Natural killer cell (primary cell): ENCODE results near the gene SAA4. TPM values are rescaled to one million over a fixed set of nuclear protein-coding genes. Genes with fewer than 3 reads are reported as not detected.

Experiments
- ATAC-seq, 3 donors: fragments of 150-1000 bp in 2 of 3; fragments of 200-7000 bp in 1 of 3; cut with Tn5 transposase; 1 replicate in 1 of 3; 2 replicates in 2 of 3; pipeline ENCODE4 v1.10.0; 2021; ENCODE audit warnings: mild to moderate bottlenecking in 2 of 3, moderate library complexity in 2 of 3
- DNase-seq, 2 donors: peaks; one replicate each; pipeline versions ENCODE4 v3.0.0 to v3.0.0-alpha.2; 2013 to 2021; ENCODE audit warnings: mixed read lengths in 1 of 2
- H3K27ac ChIP-seq: one replicate; pipeline ENCODE4 v1.5.1; 2013; ENCODE audit warnings: mild to moderate bottlenecking, low read length
- H3K27me3 ChIP-seq: one replicate; pipeline ENCODE4 v1.6.1; 2013; ENCODE audit warnings: low read length; ENCODE audit not compliant: control insufficient read depth, insufficient read depth
- H3K36me3 ChIP-seq: one replicate; pipeline ENCODE4 v1.6.1; 2013; ENCODE audit warnings: low read length; ENCODE audit not compliant: control insufficient read depth, insufficient read depth
- H3K4me1 ChIP-seq: one replicate; pipeline ENCODE4 v1.6.1; 2013; ENCODE audit warnings: low read length; ENCODE audit not compliant: control insufficient read depth, insufficient read depth
- H3K4me3 ChIP-seq: one replicate; pipeline ENCODE4 v1.5.1; 2013; ENCODE audit warnings: low read length
- H3K9me3 ChIP-seq: one replicate; pipeline ENCODE4 v1.6.1; 2013; ENCODE audit warnings: low read length; ENCODE audit not compliant: control insufficient read depth, insufficient read depth
- H3K27ac Mint-ChIP-seq, 2 donors: one replicate each; pipeline ENCODE4 v1.8.0; 2022; ENCODE audit warnings: mild to moderate bottlenecking in 2 of 2, mixed read lengths in 2 of 2, moderate library complexity in 1 of 2
- H3K27me3 Mint-ChIP-seq, 2 donors: one replicate each; pipeline ENCODE4 v1.8.0; 2022; ENCODE audit warnings: low read depth in 2 of 2, mixed read lengths in 2 of 2
- H3K36me3 Mint-ChIP-seq: one replicate; pipeline ENCODE4 v1.8.0; 2022; ENCODE audit warnings: mixed read lengths
- H3K4me1 Mint-ChIP-seq, 2 donors: one replicate each; pipeline ENCODE4 v1.8.0; 2022; ENCODE audit warnings: mixed read lengths in 2 of 2
- H3K4me3 Mint-ChIP-seq: one replicate; pipeline ENCODE4 v1.8.0; 2022; ENCODE audit warnings: mild to moderate bottlenecking, moderate library complexity, mixed read lengths
- H3K9me3 Mint-ChIP-seq, 2 donors: one replicate each; pipeline ENCODE4 v1.8.0; 2022; ENCODE audit warnings: mixed read lengths in 2 of 2
- WGBS: methylation state at CpG from one replicate; pipeline ENCODE4 v1.1.7; 2013; ENCODE audit warnings: missing lambda C conversion rate; ENCODE audit not compliant: insufficient coverage; 5-methylcytosine and 5-hydroxymethylcytosine counted together
- intact Hi-C: fragments of 100-400 bp; cut with micrococcal nuclease; formaldehyde crosslinking; loops from one replicate; pipeline ENCODE4 v1.14.2; 2022
- total RNA-seq, 4 donors: library from RNA; stranded (reverse); fragments of 120-200 nt in 1 of 4; gene quantifications; one replicate each; pipeline versions ENCODE4 v1.2.3 to v1.2.4, GENCODE V29; 2013 to 2022
- TF ChIP-seq, protein P1 (sequence below): fragments of 200-600 bp; IDR thresholded peaks from one replicate; pipeline ENCODE4 v1.8.0; 2022; ENCODE audit warnings: antibody characterized with exemption

SAA4 gene
- total RNA-seq, 3 donors from 2014 or later (not counting 1 experiment from before 2014, with no cell fraction given) = 0.54 TPM; not detected in 2

DNA sequence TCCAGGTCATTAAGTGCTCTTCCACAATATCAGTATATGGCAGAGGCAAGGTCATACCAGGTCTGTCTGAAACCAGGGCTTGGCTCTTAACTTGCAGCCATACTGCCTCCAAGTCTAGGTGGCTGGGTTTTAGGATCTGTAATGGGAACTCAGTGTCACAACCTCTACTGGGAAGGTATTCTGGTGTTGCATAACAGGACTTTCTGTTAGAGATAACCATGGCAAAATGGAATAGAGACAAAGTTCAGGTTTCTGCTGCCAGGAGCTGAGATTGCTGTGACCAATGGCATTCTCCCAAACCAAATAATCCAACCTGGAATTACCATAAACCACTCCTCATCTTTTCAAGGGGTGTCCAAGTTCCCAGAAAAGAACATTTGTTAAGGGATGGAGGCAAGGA, 22.7 kb upstream of the SAA4 start:
- no peaks in the 10 kb centered on the region for H3K4me1 ChIP-seq
- DNase-seq (no peak), ATAC-seq (no peak)
- no peak overlapping the region for H3K4me3 ChIP-seq
- no peaks in the 10 kb centered on the region for H3K27me3 ChIP-seq
- Mint-ChIP-seq H3K27ac (no peak overlapping the region), H3K4me3 (no peak overlapping the region), H3K36me3 (no peaks in the 10 kb centered on the region), H3K4me1 (no peaks in the 10 kb centered on the region), H3K27me3 (peaks cover 0 to 6% of the 10 kb centered on the region in 2 donors), H3K9me3 (no peaks in the 10 kb centered on the region)
- no peaks in the 10 kb centered on the region for H3K9me3 ChIP-seq
- TF ChIP-seq, protein P1, sequence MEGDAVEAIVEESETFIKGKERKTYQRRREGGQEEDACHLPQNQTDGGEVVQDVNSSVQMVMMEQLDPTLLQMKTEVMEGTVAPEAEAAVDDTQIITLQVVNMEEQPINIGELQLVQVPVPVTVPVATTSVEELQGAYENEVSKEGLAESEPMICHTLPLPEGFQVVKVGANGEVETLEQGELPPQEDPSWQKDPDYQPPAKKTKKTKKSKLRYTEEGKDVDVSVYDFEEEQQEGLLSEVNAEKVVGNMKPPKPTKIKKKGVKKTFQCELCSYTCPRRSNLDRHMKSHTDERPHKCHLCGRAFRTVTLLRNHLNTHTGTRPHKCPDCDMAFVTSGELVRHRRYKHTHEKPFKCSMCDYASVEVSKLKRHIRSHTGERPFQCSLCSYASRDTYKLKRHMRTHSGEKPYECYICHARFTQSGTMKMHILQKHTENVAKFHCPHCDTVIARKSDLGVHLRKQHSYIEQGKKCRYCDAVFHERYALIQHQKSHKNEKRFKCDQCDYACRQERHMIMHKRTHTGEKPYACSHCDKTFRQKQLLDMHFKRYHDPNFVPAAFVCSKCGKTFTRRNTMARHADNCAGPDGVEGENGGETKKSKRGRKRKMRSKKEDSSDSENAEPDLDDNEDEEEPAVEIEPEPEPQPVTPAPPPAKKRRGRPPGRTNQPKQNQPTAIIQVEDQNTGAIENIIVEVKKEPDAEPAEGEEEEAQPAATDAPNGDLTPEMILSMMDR = no peak
- H3K36me3 ChIP-seq = no peaks in the 10 kb centered on the region
- intact Hi-C loops = no loop called here
- no peak overlapping the region for H3K27ac ChIP-seq

DNA sequence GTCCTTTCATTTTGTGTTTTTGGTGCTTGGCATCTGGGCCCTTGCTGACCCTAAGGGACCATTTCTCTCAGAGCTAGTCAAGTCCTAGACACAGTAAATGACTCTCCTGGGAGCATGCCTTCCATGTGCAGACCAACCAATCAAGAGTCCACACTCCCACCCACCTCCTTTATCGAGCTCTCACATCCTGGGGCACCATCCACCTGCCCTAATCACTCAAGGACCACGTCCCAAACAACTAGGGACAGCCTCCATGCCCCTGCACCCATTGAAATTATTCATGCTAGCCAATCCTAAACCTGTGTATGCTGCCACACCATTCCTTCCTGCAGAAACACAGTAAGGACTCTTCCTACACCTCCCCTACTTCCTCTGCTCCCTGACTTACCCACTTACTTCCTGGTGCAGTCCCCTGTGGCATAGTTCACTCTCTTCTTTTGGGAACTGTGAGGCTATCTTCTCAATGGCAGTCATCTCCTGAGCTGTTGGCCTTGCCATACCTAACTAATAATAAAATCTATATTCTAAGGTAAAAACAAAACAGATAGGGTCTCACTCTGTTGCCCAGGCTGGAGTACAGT, 18.3 kb upstream of the SAA4 start:
- H3K27ac Mint-ChIP-seq = no peak overlapping the region
- peaks cover 0 to 6% of the 10 kb centered on the region in 2 donors for H3K27me3 Mint-ChIP-seq
- Histone ChIP-seq H3K36me3 (no peaks in the 10 kb centered on the region), H3K9me3 (no peaks in the 10 kb centered on the region), H3K27me3 (no peaks in the 10 kb centered on the region), H3K4me3 (no peak overlapping the region), H3K4me1 (no peaks in the 10 kb centered on the region), H3K27ac (no peak overlapping the region)
- no peak for DNase-seq
- H3K9me3 Mint-ChIP-seq = no peaks in the 10 kb centered on the region
- H3K36me3 Mint-ChIP-seq = no peaks in the 10 kb centered on the region
- intact Hi-C loops = no loop called here
- TF ChIP-seq, protein P1 = no peak
- WGBS = 62% methylated on average over 2 of the region's 2 CpGs
- ATAC-seq = no peak
- no peak overlapping the region for H3K4me3 Mint-ChIP-seq
- no peaks in the 10 kb centered on the region for H3K4me1 Mint-ChIP-seq

DNA sequence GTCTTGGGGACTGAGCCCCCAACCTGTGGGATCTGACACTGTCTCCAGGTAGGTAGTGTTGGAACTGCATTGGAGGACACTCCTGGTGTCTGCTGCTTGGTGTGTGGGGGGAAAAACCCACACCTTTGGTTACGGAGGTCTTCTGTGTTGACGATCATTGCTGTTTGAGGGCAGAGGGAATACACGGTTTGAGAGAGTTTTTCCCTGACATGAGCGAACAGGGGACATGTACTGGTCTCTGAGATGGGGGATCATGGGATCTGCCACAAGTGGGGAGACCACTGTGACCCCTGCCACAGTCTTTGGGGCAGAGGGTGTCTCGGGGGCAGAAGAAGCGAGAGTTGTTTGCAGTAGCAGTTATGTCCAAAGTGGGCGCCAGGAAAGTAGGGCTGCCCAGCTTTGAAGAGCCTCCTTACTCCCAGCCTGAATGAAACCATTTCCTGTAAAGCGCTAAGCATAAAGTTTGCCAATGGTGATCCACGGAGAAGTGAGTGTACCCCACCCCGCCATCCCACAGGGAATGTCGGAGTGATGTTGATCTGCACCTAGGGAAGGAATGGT, 17.3 kb upstream of the SAA4 start:
- DNase-seq = no peak
- H3K27me3 ChIP-seq = no peaks in the 10 kb centered on the region
- WGBS = 78% methylated on average over 11 of the region's 11 CpGs
- no peak overlapping the region for H3K27ac Mint-ChIP-seq
- no peaks in the 10 kb centered on the region for H3K9me3 Mint-ChIP-seq
- no peaks in the 10 kb centered on the region for H3K36me3 Mint-ChIP-seq
- no peaks in the 10 kb centered on the region for H3K4me1 ChIP-seq
- intact Hi-C loops = no loop called here
- H3K4me1 Mint-ChIP-seq = no peaks in the 10 kb centered on the region
- H3K36me3 ChIP-seq = no peaks in the 10 kb centered on the region
- no peak overlapping the region for H3K4me3 ChIP-seq
- H3K9me3 ChIP-seq = no peaks in the 10 kb centered on the region
- H3K27ac ChIP-seq = no peak overlapping the region
- ATAC-seq = no peak
- H3K4me3 Mint-ChIP-seq = no peak overlapping the region
- TF ChIP-seq, protein P1 = no peak
- H3K27me3 Mint-ChIP-seq = peaks cover 0 to 6% of the 10 kb centered on the region in 2 donors

DNA sequence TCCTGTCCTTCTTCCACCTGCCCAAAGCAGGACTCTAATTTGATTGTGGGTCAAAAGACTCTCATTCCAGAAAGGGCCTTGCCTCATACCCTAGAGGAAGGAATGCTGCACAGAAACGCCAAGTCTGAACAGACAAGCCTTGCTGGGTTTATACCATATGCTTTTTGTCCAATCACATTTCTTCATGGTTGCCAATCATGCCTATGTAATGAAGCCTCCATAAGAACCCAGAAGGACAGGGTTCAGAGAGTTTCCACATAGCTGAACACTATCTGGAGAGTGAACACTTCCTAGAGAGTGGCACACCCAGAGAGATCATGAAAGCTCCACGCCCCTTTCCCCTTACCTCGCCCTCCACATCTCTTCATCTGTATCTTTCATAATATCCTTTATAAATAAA, 16.6 kb upstream of the SAA4 start:
- Histone ChIP-seq H3K4me3 (no peak overlapping the region), H3K27ac (no peak overlapping the region), H3K9me3 (no peaks in the 10 kb centered on the region), H3K36me3 (no peaks in the 10 kb centered on the region), H3K4me1 (no peaks in the 10 kb centered on the region), H3K27me3 (no peaks in the 10 kb centered on the region)
- H3K27ac Mint-ChIP-seq = no peak overlapping the region
- peaks cover 0 to 6% of the 10 kb centered on the region in 2 donors for H3K27me3 Mint-ChIP-seq
- TF ChIP-seq, protein P1 = no peak
- no peaks in the 10 kb centered on the region for H3K4me1 Mint-ChIP-seq
- H3K36me3 Mint-ChIP-seq = no peaks in the 10 kb centered on the region
- ATAC-seq (no peak), DNase-seq (no peak)
- no peaks in the 10 kb centered on the region for H3K9me3 Mint-ChIP-seq
- H3K4me3 Mint-ChIP-seq = no peak overlapping the region
- 94% methylated on average over 3 of the region's 3 CpGs for WGBS
- intact Hi-C loops = no loop called here
